Sigmoid colon (tissue), 7 donors: ENCODE results near the gene SLC48A1. TPM values are rescaled to one million over a fixed set of nuclear protein-coding genes. Genes with fewer than 3 reads are reported as not detected.
A peak's percentile ranks its signal among the peaks of the same experiment; 100 is the strongest.

Experiments
- DNase-seq: peaks from one replicate; pipeline ENCODE4 v3.0.0-alpha.2; 2019
- H3K27ac ChIP-seq, 4 donors: fragments of 200-600 bp; sonication (generic); one replicate each; pipeline ENCODE4 v1.5.1; 2016 to 2019; ENCODE audit warnings: mild to moderate bottlenecking in 1 of 4
- H3K27me3 ChIP-seq, 3 donors: fragments of 200-600 bp; sonication (generic); one replicate each; pipeline ENCODE4 v1.5.1; 2019; ENCODE audit warnings: mild to moderate bottlenecking in 1 of 3
- H3K36me3 ChIP-seq, 4 donors: fragments of 200-600 bp; sonication (generic); one replicate each; pipeline ENCODE4 v1.5.1; 2016 to 2019
- H3K4me1 ChIP-seq, 4 donors: fragments of 200-600 bp; sonication (generic); one replicate each; pipeline ENCODE4 v1.5.1; 2017 to 2019
- H3K4me3 ChIP-seq, 4 donors: fragments of 200-600 bp; sonication (generic); one replicate each; pipeline ENCODE4 v1.5.1; 2017 to 2019; ENCODE audit warnings: mild to moderate bottlenecking in 2 of 4, moderate library complexity in 1 of 4
- H3K9me3 ChIP-seq, 4 donors: fragments of 200-600 bp in 3 of 4; sonication (generic) in 3 of 4; one replicate each; pipeline versions ENCODE4 v1.5.1 to v1.6.1; 2013 to 2019
- EP300 ChIP-seq, 4 donors: sonication (generic); formaldehyde crosslinking; IDR thresholded peaks; one replicate each; pipeline ENCODE4 v1.6.1; 2017; ENCODE audit warnings: antibody characterized with exemption in 4 of 4
- POLR2A ChIP-seq, 2 donors: fragments of 450-650 bp; IDR thresholded peaks; one replicate each; pipeline ENCODE4 v1.6.1; 2016; ENCODE audit warnings: antibody characterized with exemption in 2 of 2, mild to moderate bottlenecking in 2 of 2, moderate library complexity in 2 of 2
- POLR2AphosphoS5 ChIP-seq, 4 donors: sonication (generic); formaldehyde crosslinking; IDR thresholded peaks; one replicate each; pipeline ENCODE4 v1.6.1; 2017; ENCODE audit warnings: antibody characterized with exemption in 4 of 4
- WGBS, 2 donors: extraction: QIAGEN DNeasy Blood & Tissue Kit; methylation state at CpG; one replicate each; pipeline ENCODE4 v1.1.7; 2013; 5-methylcytosine and 5-hydroxymethylcytosine counted together
- intact Hi-C: fragments of 100-400 bp; cut with DNase I; formaldehyde crosslinking; loops from one replicate; pipeline ENCODE4 v1.15.1; 2023
- polyA plus RNA-seq, 3 donors: library from polyadenylated mRNA; stranded (reverse); fragments of 200-250 nt; gene quantifications; one replicate each; pipeline ENCODE4 v1.2.3, GENCODE V29; 2013
- total RNA-seq, 4 donors: library from RNA; depleted of rRNA; stranded (reverse); fragments of >200 nt; gene quantifications; one replicate each; pipeline ENCODE4 v1.1.0, GENCODE V29; 2016
- TF ChIP-seq, protein P1 (sequence below), 4 experiments: fragments of 450-650 bp in 3 of 4; fragments of 200-600 bp in 1 of 4; IDR thresholded peaks; one replicate each; pipeline ENCODE4 v1.5.1; 2016 to 2019; ENCODE audit warnings: antibody characterized with exemption in 4 of 4, mild to moderate bottlenecking in 3 of 4, moderate library complexity in 2 of 4
- donor health status: healthy with polysubstance abuse.
- donor health status: Bipolar disorder and iron deficiency.
- donor health status: healthy.

The SLC48A1 gene
- total and polyA plus RNA-seq, 7 donors, result 6.9 to 46.6 (median 30.3) TPM

- TF ChIP-seq POLR2A (IDR thresholded peaks at IDR 0.05), result no peak
- TF ChIP-seq, protein P1, sequence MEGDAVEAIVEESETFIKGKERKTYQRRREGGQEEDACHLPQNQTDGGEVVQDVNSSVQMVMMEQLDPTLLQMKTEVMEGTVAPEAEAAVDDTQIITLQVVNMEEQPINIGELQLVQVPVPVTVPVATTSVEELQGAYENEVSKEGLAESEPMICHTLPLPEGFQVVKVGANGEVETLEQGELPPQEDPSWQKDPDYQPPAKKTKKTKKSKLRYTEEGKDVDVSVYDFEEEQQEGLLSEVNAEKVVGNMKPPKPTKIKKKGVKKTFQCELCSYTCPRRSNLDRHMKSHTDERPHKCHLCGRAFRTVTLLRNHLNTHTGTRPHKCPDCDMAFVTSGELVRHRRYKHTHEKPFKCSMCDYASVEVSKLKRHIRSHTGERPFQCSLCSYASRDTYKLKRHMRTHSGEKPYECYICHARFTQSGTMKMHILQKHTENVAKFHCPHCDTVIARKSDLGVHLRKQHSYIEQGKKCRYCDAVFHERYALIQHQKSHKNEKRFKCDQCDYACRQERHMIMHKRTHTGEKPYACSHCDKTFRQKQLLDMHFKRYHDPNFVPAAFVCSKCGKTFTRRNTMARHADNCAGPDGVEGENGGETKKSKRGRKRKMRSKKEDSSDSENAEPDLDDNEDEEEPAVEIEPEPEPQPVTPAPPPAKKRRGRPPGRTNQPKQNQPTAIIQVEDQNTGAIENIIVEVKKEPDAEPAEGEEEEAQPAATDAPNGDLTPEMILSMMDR (IDR thresholded peaks at IDR 0.05), result no peak
- no peak for TF ChIP-seq POLR2AphosphoS5 (IDR thresholded peaks at IDR 0.05)
- no peak for TF ChIP-seq EP300 (IDR thresholded peaks at IDR 0.05)
- no peaks in the 10 kb centered on the region for H3K9me3 ChIP-seq
- H3K27ac ChIP-seq, result peak overlapping the region in 1 of 4 donors; percentile 3
- H3K4me3 ChIP-seq, result no peak overlapping the region
- H3K36me3 ChIP-seq, result peaks cover 70 to 100% (median 96%) of the 10 kb centered on the region in 4 donors
- intact Hi-C loops, result no loop called here
- WGBS, 2 donors, result 93 to 94% methylated on average over 20 of the region's 20 CpGs
- no peak for DNase-seq
- no peaks in the 10 kb centered on the region for H3K27me3 ChIP-seq
- peaks cover 0 to 3% (median 0%) of the 10 kb centered on the region in 4 donors for H3K4me1 ChIP-seq
Observed at GRCh38 chr12:47790676-47791350, 17.8 kb downstream of the SLC48A1 start.

DNA sequence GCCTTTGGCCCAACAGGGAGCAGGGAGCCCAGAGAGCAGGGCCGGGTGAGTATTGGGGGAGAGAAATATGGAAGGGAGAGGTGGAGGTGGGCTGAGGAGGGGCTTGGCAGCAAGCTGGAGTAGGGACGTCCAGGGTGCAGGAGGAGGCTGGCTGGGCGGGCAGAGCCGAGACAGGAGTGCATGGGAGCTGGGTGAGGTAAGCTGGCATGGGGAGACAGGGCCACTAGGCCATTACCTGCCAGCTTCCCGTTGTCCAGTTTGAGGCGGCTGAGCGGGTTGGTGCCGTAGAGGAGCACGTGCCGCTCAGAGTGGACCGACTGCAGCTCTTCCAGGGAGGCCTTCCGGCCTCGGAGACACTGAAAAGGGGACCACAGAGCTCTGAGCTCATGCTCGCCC is 18.3 kb downstream of the SLC48A1 start:
- H3K27me3 ChIP-seq, result no peaks in the 10 kb centered on the region
- H3K4me3 ChIP-seq, result no peak overlapping the region
- H3K9me3 ChIP-seq, result no peaks in the 10 kb centered on the region
- no peak for DNase-seq
- peaks cover 74 to 100% (median 94%) of the 10 kb centered on the region in 4 donors for H3K36me3 ChIP-seq
- peak overlapping the region in 1 of 4 donors; percentile 3 for H3K27ac ChIP-seq
- WGBS, 2 donors, result 94 to 95% methylated on average over 14 of the region's 14 CpGs
- H3K4me1 ChIP-seq, result peaks cover 0 to 3% (median 0%) of the 10 kb centered on the region in 4 donors
- TF ChIP-seq, protein P1 (IDR thresholded peaks at IDR 0.05), result no peak
- intact Hi-C loops, result no loop called here

GRCh38 chr12:47791874-47792273 is 18.8 kb downstream of the SLC48A1 start:
- Histone ChIP-seq H3K4me3 (no peak overlapping the region), H3K4me1 (peaks cover 0 to 3% (median 0%) of the 10 kb centered on the region in 4 donors), H3K36me3 (peaks cover 73 to 100% (median 94%) of the 10 kb centered on the region in 4 donors), H3K27ac (peak overlapping the region in 1 of 4 donors; percentile 0), H3K9me3 (no peaks in the 10 kb centered on the region), H3K27me3 (no peaks in the 10 kb centered on the region)
- TF ChIP-seq POLR2A (IDR thresholded peaks at IDR 0.05), result no peak
- no peak for TF ChIP-seq POLR2AphosphoS5 (IDR thresholded peaks at IDR 0.05)
- TF ChIP-seq, protein P1 (IDR thresholded peaks at IDR 0.05), result no peak
- no peak for TF ChIP-seq EP300 (IDR thresholded peaks at IDR 0.05)
- intact Hi-C loops, result no loop called here
- no peak for DNase-seq
- 92 to 96% methylated on average over 16 of the region's 16 CpGs for WGBS, 2 donors

DNA sequence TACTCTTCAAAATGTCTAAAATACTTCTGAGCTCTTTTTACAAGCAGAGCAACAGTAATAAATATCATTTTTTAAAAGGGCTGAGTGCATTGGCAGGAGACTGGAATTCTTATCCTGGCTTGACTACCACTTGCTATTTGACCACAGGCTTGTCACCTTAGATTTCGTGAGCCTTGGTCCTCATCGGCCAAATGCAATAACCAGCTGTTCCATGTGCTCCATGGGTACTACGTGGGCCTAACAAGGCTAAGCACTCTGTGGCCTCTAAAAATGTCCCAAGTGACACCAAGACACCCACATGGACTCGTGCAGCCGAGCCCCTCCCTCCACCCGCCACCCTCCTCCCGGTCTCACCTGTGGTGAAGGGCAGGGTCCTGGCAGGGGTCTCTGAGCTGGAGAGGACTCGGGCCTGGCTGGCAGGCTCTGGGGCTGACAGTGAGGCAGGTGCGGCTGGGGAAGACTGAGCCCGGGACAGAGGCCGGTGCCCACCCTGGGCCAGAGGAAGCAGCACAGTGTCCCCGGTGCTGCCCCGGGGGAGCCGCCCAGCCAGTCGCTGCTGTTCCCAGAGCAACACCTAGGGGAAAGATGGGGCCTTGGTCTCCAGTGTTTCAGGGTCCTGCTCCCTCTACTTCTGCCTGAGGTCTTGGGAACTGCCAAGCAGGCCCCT is 20.1 kb downstream of the SLC48A1 start:
- H3K27ac ChIP-seq, result peak overlapping the region in 1 of 4 donors; percentile 19
- H3K4me1 ChIP-seq, result peaks cover 0 to 7% (median 3%) of the 10 kb centered on the region in 4 donors
- no peak overlapping the region for H3K4me3 ChIP-seq
- 93 to 94% methylated on average over 15 of the region's 15 CpGs for WGBS, 2 donors
- no peaks in the 10 kb centered on the region for H3K27me3 ChIP-seq
- intact Hi-C loops, result no loop called here
- no peak for DNase-seq
- no peak for TF ChIP-seq POLR2A (IDR thresholded peaks at IDR 0.05)
- TF ChIP-seq POLR2AphosphoS5 (IDR thresholded peaks at IDR 0.05), result no peak
- TF ChIP-seq EP300 (IDR thresholded peaks at IDR 0.05), result no peak
- TF ChIP-seq, protein P1 (IDR thresholded peaks at IDR 0.05), result no peak
- H3K9me3 ChIP-seq, result no peaks in the 10 kb centered on the region
- H3K36me3 ChIP-seq, result peaks cover 60 to 100% (median 93%) of the 10 kb centered on the region in 4 donors
